Testis (tissue), 2 donors: ENCODE results near the gene DOK6.

ENCODE experiments used
- CTCF ChIP-seq, 3 experiments: fragments of 450-650 bp in 2 of 3; fragments of 200-600 bp in 1 of 3; sonication (generic) in 1 of 3; IDR thresholded peaks; one replicate each; pipeline ENCODE4 v1.5.1; 2016 to 2019; ENCODE audit warnings: antibody characterized with exemption in 3 of 3, mild to moderate bottlenecking in 2 of 3, moderate library complexity in 1 of 3
- POLR2A ChIP-seq: fragments of 450-650 bp; IDR thresholded peaks from one replicate; pipeline ENCODE4 v1.6.1; 2017; ENCODE audit warnings: antibody characterized with exemption, mild to moderate bottlenecking, moderate library complexity

- no peak for TF ChIP-seq CTCF (IDR thresholded peaks at IDR 0.05)
- no peak for TF ChIP-seq POLR2A
Measured at GRCh38 chr18:69596345-69596744, 195.7 kb downstream of the DOK6 start.
